GM19193 (cell line): ENCODE measurements around the gene FSCN2.

Experiments
- POLR2A ChIP-seq: IDR thresholded peaks from 4 replicates; pipeline ENCODE4 v1.6.1; 2011; ENCODE audit not compliant: insufficient read depth, insufficient read length; ENCODE audit errors: extremely low read depth

FSCN2 gene

DNA sequence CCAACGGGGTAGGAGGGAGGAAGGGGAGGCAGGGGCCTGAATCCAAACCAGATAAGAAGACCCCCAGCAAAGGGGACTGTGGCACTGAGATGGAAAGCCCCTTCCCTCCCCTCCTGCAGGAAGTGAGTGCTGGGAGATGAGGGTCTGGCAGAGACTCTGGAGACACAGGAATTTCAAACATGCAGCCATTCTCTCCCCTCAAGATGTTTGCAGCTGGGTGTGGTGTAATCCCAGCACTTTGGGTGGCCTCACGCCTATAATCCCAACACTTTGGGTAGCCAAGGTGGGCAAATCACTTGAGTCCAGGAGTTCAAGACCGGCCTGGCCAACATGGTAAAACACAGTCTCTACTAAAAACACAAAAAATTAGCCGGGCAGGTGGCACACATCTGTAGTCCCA is 57.9 kb downstream of the FSCN2 start:
- TF ChIP-seq POLR2A: no peak
